Measurements from ENCODE around the gene KIRREL3. TPM values are rescaled to one million over a fixed set of nuclear protein-coding genes. Genes with fewer than 3 reads are reported as not detected.

KIRREL3 gene
- total RNA-seq, 4 donors from 2014 or later = 0.82 to 15.7 (median 1.4) TPM; not detected in 1

- Histone ChIP-seq H3K4me3 (no peak overlapping the region), H3K27me3 (peaks cover 24% of the 10 kb centered on the region), H3K27ac (no peak overlapping the region), H3K4me1 (peaks cover 3 to 13% (median 7%) of the 10 kb centered on the region in 4 donors), H3K36me3 (no peaks in the 10 kb centered on the region), H3K9me3 (no peaks in the 10 kb centered on the region)
- 83% methylated on average over 9 of the region's 9 CpGs; no CpG with 5 or more reads in 1 of the 2 donors for WGBS, 2 donors (ENCODE audit: low coverage in 1 of 2)
- intact Hi-C loops (cut with DNase I; ENCODE audit: low total_unique reads) = no loop called here
- DNase-seq = no peak
- in situ Hi-C loops (cut with MboI; ENCODE audit: low pct_ligation_motif_present in 1 of 4, low pct_unique_long_range_greater_than_20kb in 1 of 4, low sequenced_read_pairs in 3 of 4) = no loop called here
- no peak for TF ChIP-seq POLR2A (IDR thresholded peaks at IDR 0.05)
- TF ChIP-seq EP300 (IDR thresholded peaks at IDR 0.05; ENCODE audit: low read depth) = no peak
- TF ChIP-seq POLR2AphosphoS5 (IDR thresholded peaks at IDR 0.05) = no peak
- no peak for TF ChIP-seq CTCF (IDR thresholded peaks at IDR 0.05)
These were observed 452.9 kb downstream of the KIRREL3 start for GRCh38 chr11:126547691-126548090.

GRCh38 chr11:126547161-126547560, 453.4 kb downstream of the KIRREL3 start:
- intact Hi-C loops (cut with DNase I; ENCODE audit: low total_unique reads) = no loop called here
- DNase-seq = no peak
- TF ChIP-seq EP300 (IDR thresholded peaks at IDR 0.05; ENCODE audit: low read depth) = no peak
- TF ChIP-seq POLR2A (IDR thresholded peaks at IDR 0.05) = no peak
- no peak for TF ChIP-seq POLR2AphosphoS5 (IDR thresholded peaks at IDR 0.05)
- TF ChIP-seq CTCF (IDR thresholded peaks at IDR 0.05) = no peak
- no peaks in the 10 kb centered on the region for H3K9me3 ChIP-seq
- no peak overlapping the region for H3K27ac ChIP-seq
- no peaks in the 10 kb centered on the region for H3K36me3 ChIP-seq
- peaks cover 24% of the 10 kb centered on the region for H3K27me3 ChIP-seq
- peaks cover 3 to 13% (median 7%) of the 10 kb centered on the region in 4 donors for H3K4me1 ChIP-seq
- H3K4me3 ChIP-seq = no peak overlapping the region
- in situ Hi-C loops (cut with MboI; ENCODE audit: low pct_ligation_motif_present in 1 of 4, low pct_unique_long_range_greater_than_20kb in 1 of 4, low sequenced_read_pairs in 3 of 4) = no loop called here
- WGBS, 2 donors (ENCODE audit: low coverage in 1 of 2) = 80 to 81% methylated on average over 1 to 9 of the region's 9 CpGs

- intact Hi-C loops (cut with DNase I; ENCODE audit: low total_unique reads) (no loop called here), in situ Hi-C loops (cut with MboI; ENCODE audit: low pct_ligation_motif_present in 1 of 4, low pct_unique_long_range_greater_than_20kb in 1 of 4, low sequenced_read_pairs in 3 of 4) (no loop called here)
These were observed 453.9 kb downstream of the KIRREL3 start for GRCh38 chr11:126546694-126547093.

GRCh38 chr11:126546191-126546590, 454.4 kb downstream of the KIRREL3 start:
- no peak for DNase-seq
- H3K27ac ChIP-seq = no peak overlapping the region
- H3K9me3 ChIP-seq = no peaks in the 10 kb centered on the region
- 98% methylated on average over 2 of the region's 2 CpGs; no CpG with 5 or more reads in 1 of the 2 donors for WGBS, 2 donors (ENCODE audit: low coverage in 1 of 2)
- intact Hi-C loops (cut with DNase I; ENCODE audit: low total_unique reads) = no loop called here
- H3K36me3 ChIP-seq = no peaks in the 10 kb centered on the region
- TF ChIP-seq CTCF (IDR thresholded peaks at IDR 0.05) = no peak
- no peak for TF ChIP-seq POLR2AphosphoS5 (IDR thresholded peaks at IDR 0.05)
- no peak for TF ChIP-seq POLR2A (IDR thresholded peaks at IDR 0.05)
- no peak for TF ChIP-seq EP300 (IDR thresholded peaks at IDR 0.05; ENCODE audit: low read depth)
- in situ Hi-C loops (cut with MboI; ENCODE audit: low pct_ligation_motif_present in 1 of 4, low pct_unique_long_range_greater_than_20kb in 1 of 4, low sequenced_read_pairs in 3 of 4) = no loop called here
- H3K4me1 ChIP-seq = peaks cover 3 to 13% (median 7%) of the 10 kb centered on the region in 4 donors
- H3K27me3 ChIP-seq = peaks cover 24% of the 10 kb centered on the region
- no peak overlapping the region for H3K4me3 ChIP-seq

More at GRCh38 chr11:126546694-126547093, 453.9 kb downstream of the KIRREL3 start:
- Histone ChIP-seq H3K4me1 (peaks cover 3 to 13% (median 7%) of the 10 kb centered on the region in 4 donors), H3K27ac (no peak overlapping the region), H3K27me3 (peaks cover 24% of the 10 kb centered on the region), H3K9me3 (no peaks in the 10 kb centered on the region), H3K4me3 (no peak overlapping the region), H3K36me3 (no peaks in the 10 kb centered on the region)
- no peak for TF ChIP-seq POLR2A (IDR thresholded peaks at IDR 0.05)
- no peak for TF ChIP-seq POLR2AphosphoS5 (IDR thresholded peaks at IDR 0.05)
- TF ChIP-seq EP300 (IDR thresholded peaks at IDR 0.05; ENCODE audit: low read depth) = no peak
- no peak for TF ChIP-seq CTCF (IDR thresholded peaks at IDR 0.05)
- WGBS, 2 donors (ENCODE audit: low coverage in 1 of 2) = 69 to 77% methylated on average over 4 to 5 of the region's 5 CpGs
- DNase-seq = no peak
